ENCODE results near the gene MTHFS. TPM values are rescaled to one million over a fixed set of nuclear protein-coding genes. Genes with fewer than 3 reads are reported as not detected.

MTHFS gene
- total RNA-seq, 1 experiment from 2014 or later: 48.2 TPM

DNA sequence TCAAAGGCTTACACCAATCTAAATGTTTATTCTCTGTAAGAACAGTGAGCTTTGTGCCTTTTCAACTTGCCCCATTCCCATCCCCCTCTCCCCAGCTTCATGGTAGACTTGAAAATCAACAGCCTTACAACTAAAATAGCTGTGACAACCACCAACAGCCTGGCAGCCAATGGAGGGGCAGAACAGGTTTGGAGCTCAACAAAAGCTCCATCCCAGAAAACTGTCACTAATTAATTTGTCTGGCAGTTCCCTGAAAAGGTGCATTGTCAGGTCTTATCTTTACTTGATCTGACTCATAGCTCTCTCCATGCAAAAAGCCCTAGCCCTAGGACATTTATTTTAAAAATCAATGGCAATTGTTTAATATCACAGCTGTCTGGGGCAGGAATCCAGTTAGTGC, 22.6 kb downstream of the MTHFS start:
- Mint-ChIP-seq H3K4me1 (ENCODE audit: low read depth, unreplicated experiment) (no peaks in the 10 kb centered on the region), H3K36me3 (ENCODE audit: insufficient read depth, unreplicated experiment) (peaks cover 66% of the 10 kb centered on the region), H3K4me3 (ENCODE audit: unreplicated experiment) (no peak overlapping the region), H3K9me3 (ENCODE audit: unreplicated experiment) (peaks cover 30% of the 10 kb centered on the region), H3K27me3 (ENCODE audit: insufficient read depth, unreplicated experiment) (no peaks in the 10 kb centered on the region), H3K27ac (ENCODE audit: unreplicated experiment) (no peak overlapping the region)
- TF ChIP-seq, protein P1, sequence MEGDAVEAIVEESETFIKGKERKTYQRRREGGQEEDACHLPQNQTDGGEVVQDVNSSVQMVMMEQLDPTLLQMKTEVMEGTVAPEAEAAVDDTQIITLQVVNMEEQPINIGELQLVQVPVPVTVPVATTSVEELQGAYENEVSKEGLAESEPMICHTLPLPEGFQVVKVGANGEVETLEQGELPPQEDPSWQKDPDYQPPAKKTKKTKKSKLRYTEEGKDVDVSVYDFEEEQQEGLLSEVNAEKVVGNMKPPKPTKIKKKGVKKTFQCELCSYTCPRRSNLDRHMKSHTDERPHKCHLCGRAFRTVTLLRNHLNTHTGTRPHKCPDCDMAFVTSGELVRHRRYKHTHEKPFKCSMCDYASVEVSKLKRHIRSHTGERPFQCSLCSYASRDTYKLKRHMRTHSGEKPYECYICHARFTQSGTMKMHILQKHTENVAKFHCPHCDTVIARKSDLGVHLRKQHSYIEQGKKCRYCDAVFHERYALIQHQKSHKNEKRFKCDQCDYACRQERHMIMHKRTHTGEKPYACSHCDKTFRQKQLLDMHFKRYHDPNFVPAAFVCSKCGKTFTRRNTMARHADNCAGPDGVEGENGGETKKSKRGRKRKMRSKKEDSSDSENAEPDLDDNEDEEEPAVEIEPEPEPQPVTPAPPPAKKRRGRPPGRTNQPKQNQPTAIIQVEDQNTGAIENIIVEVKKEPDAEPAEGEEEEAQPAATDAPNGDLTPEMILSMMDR (IDR thresholded peaks at IDR 0.05; ENCODE audit: insufficient read depth in 1 of 2, low read depth in 1 of 2, low read length in 1 of 2, severe bottlenecking in 1 of 2, unreplicated experiment in 1 of 2): no peak
- peaks cover 17% of the 10 kb centered on the region for H3K9me3 ChIP-seq
- POLR2A ChIA-PET: interaction anchor here (1.2 kb wide), 1 partner anchor 49 kb away, joined by 3 read pairs; no protein-coding TSS in a partner anchor
- CTCF ChIA-PET: interaction anchor here (1.2 to 1.3 kb wide), 2 partner anchors 21 to 22 kb away, joined by 3 to 5 read pairs; no protein-coding TSS in a partner anchor
- H3K27me3 ChIP-seq (replicated peaks; ENCODE audit: control insufficient read depth, insufficient read depth, low read length): no peaks in the 10 kb centered on the region
- no peak overlapping the region for H3K4me3 ChIP-seq (ENCODE audit: low read depth, low read length)
- peak in 1 of 2 experiments; percentile 39 for DNase-seq
- no TSS peak for BruUV-seq (replicated peaks)
- intact Hi-C loops (cut with micrococcal nuclease; ENCODE audit: unreplicated experiment): no loop called here
- H3K4me1 ChIP-seq: no peaks in the 10 kb centered on the region
- H3K36me3 ChIP-seq (ENCODE audit: control insufficient read depth, insufficient read depth, low read length): peaks cover 1% of the 10 kb centered on the region

DNA sequence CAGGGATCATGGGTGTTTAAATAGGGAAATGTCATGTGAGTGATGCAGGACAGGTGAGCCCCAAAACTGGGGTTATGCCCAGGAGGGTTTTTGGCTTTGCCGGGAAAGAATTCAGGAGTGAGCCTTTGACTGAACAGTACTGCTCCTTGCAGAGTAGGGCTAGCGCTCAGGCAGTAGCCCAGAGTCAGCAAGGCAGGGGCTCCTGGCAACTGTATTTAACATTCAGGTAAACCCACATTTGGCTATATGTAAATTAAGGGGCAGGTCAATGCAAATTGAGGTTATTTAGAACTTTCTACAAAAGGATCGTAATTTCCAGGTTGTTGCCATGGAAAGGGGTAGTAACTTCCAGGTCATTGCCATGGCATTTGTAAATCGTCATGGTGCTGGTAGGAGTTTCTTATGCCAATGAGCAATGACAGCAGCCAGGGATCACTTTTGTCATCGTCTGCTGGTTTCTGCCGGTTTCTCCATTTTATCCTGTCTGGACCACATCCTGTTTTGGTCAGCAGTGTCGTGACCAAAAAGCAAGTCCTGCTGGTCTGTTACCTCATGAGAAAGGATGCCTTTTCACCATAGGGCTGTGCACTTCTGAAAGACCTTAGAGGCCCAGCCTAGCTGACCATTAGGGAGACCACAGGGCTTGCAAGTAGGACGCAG, 24.3 kb downstream of the MTHFS start:
- TF ChIP-seq, protein P1 (IDR thresholded peaks at IDR 0.05; ENCODE audit: insufficient read depth in 1 of 2, low read depth in 1 of 2, low read length in 1 of 2, severe bottlenecking in 1 of 2, unreplicated experiment in 1 of 2): no peak
- no peaks in the 10 kb centered on the region for H3K27me3 Mint-ChIP-seq (ENCODE audit: insufficient read depth, unreplicated experiment)
- CTCF ChIA-PET: no interaction called here
- POLR2A ChIA-PET: no interaction called here
- H3K4me1 Mint-ChIP-seq (ENCODE audit: low read depth, unreplicated experiment): no peaks in the 10 kb centered on the region
- no peak overlapping the region for H3K27ac Mint-ChIP-seq (ENCODE audit: unreplicated experiment)
- Histone ChIP-seq H3K9me3 (peaks cover 9% of the 10 kb centered on the region), H3K27me3 (replicated peaks; ENCODE audit: control insufficient read depth, insufficient read depth, low read length) (no peaks in the 10 kb centered on the region), H3K36me3 (ENCODE audit: control insufficient read depth, insufficient read depth, low read length) (no peaks in the 10 kb centered on the region; the same call in none of the 2 replicates), H3K4me1 (no peaks in the 10 kb centered on the region), H3K4me3 (ENCODE audit: low read depth, low read length) (no peak overlapping the region)
- no TSS peak for BruUV-seq (replicated peaks)
- H3K4me3 Mint-ChIP-seq (ENCODE audit: unreplicated experiment): no peak overlapping the region
- DNase-seq: no peak
- peaks cover 57% of the 10 kb centered on the region for H3K36me3 Mint-ChIP-seq (ENCODE audit: insufficient read depth, unreplicated experiment)
- peaks cover 21% of the 10 kb centered on the region for H3K9me3 Mint-ChIP-seq (ENCODE audit: unreplicated experiment)
- intact Hi-C loops (cut with micrococcal nuclease; ENCODE audit: unreplicated experiment): no loop called here

DNA sequence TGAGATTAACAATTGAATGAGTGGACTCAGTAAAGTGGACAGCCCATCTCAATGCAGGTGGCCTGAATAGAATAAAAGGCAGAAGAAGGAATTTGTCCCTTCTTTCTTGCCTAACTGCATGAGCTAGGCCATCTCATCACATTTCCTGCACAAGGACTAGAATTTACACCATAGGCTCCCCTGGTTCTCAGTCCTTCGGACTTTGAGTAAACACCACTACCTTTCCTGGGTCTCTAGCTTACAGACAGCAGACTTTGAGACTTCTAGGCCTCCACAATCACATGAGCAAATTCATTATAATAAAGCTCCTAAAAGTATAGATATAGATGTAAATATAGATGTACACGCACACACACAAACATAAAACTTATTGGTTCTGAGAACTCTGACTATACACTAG, 28.3 kb downstream of the MTHFS start:
- Histone ChIP-seq H3K36me3 (ENCODE audit: control insufficient read depth, insufficient read depth, low read length) (no peaks in the 10 kb centered on the region; the same call in none of the 2 replicates), H3K4me1 (peaks cover 9% of the 10 kb centered on the region), H3K9me3 (no peaks in the 10 kb centered on the region), H3K27me3 (replicated peaks; ENCODE audit: control insufficient read depth, insufficient read depth, low read length) (no peaks in the 10 kb centered on the region), H3K4me3 (ENCODE audit: low read depth, low read length) (no peak overlapping the region)
- Mint-ChIP-seq H3K27ac (ENCODE audit: unreplicated experiment) (no peak overlapping the region), H3K27me3 (ENCODE audit: insufficient read depth, unreplicated experiment) (no peaks in the 10 kb centered on the region), H3K36me3 (ENCODE audit: insufficient read depth, unreplicated experiment) (peaks cover 24% of the 10 kb centered on the region), H3K9me3 (ENCODE audit: unreplicated experiment) (no peaks in the 10 kb centered on the region), H3K4me1 (ENCODE audit: low read depth, unreplicated experiment) (peaks cover 2% of the 10 kb centered on the region), H3K4me3 (ENCODE audit: unreplicated experiment) (no peak overlapping the region)
- TF ChIP-seq, protein P1 (IDR thresholded peaks at IDR 0.05; ENCODE audit: insufficient read depth in 1 of 2, low read depth in 1 of 2, low read length in 1 of 2, severe bottlenecking in 1 of 2, unreplicated experiment in 1 of 2): no peak
- intact Hi-C loops (cut with micrococcal nuclease; ENCODE audit: unreplicated experiment): no loop called here
- no TSS peak for BruUV-seq (replicated peaks)
- POLR2A ChIA-PET: no interaction called here
- CTCF ChIA-PET: interaction anchor here (1.6 kb wide), 1 partner anchor 15 kb away, joined by 5 read pairs; no protein-coding TSS in a partner anchor
- no peak for DNase-seq

Data from Caco-2 (cell line).